Dendritic cell treated with granulocyte-macrophage colony-stimulating factor and Interleukin-4, amounts not matched to agents 40 ng/mL and 50 ng/mL, for 4 days (primary cell): Measurements from ENCODE around the gene SPINT4.

Source experiments
- H3K27ac Mint-ChIP-seq: one replicate; pipeline ENCODE4 v1.8.0; 2022; ENCODE audit warnings: mild to moderate bottlenecking, mixed read lengths
- H3K27me3 Mint-ChIP-seq: one replicate; pipeline ENCODE4 v1.8.0; 2022; ENCODE audit warnings: mild to moderate bottlenecking, mixed read lengths
- H3K36me3 Mint-ChIP-seq: one replicate; pipeline ENCODE4 v1.8.0; 2022; ENCODE audit warnings: low read depth, mixed read lengths
- H3K4me1 Mint-ChIP-seq: one replicate; pipeline ENCODE4 v1.8.0; 2022; ENCODE audit warnings: low read depth, mixed read lengths
- H3K4me3 Mint-ChIP-seq: one replicate; pipeline ENCODE4 v1.8.0; 2022; ENCODE audit warnings: mild to moderate bottlenecking, moderate library complexity, mixed read lengths
- H3K9me3 Mint-ChIP-seq: one replicate; pipeline ENCODE4 v1.8.0; 2022; ENCODE audit warnings: mixed read lengths
- intact Hi-C: fragments of 100-400 bp; cut with micrococcal nuclease; formaldehyde crosslinking; loops from one replicate; pipeline ENCODE4 v1.15.0; 2022

SPINT4 gene

GRCh38 chr20:45775411-45775810 is 53.3 kb downstream of the SPINT4 start:
- intact Hi-C loops: loop anchor here (10.0 kb wide), 1 partner anchor 331 kb away; no protein-coding TSS in a partner anchor
- Mint-ChIP-seq H3K9me3 (no peaks in the 10 kb centered on the region), H3K4me1 (peaks cover 5% of the 10 kb centered on the region), H3K27ac (no peak overlapping the region), H3K27me3 (peaks cover 14% of the 10 kb centered on the region), H3K4me3 (no peak overlapping the region), H3K36me3 (no peaks in the 10 kb centered on the region)
